C4-2B (cell line): Measurements from ENCODE around the gene CABLES2.

Source experiments
- H3K27ac ChIP-seq: fragments of 450-650 bp; 2 replicates; pipeline ENCODE4 v1.5.1; 2017
- CTCF ChIP-seq: fragments of 450-650 bp; conservative IDR thresholded peaks from 2 replicates; pipeline ENCODE4 v1.5.1; 2017; ENCODE audit warnings: mild to moderate bottlenecking
- ZFX ChIP-seq: fragments of 450-650 bp; IDR thresholded peaks from 2 replicates; pipeline ENCODE4 v1.6.1; 2017

The CABLES2 gene

GRCh38 chr20:62407221-62407992, at the start of gene CABLES2:
Gene CABLES2 (minus strand): TSS chr20:62407285. CDS start chr20:62407276, 9 bp downstream.
- TF ChIP-seq ZFX: no peak
- peak within 1 kb of the TSS; percentile 83 for H3K27ac ChIP-seq

- H3K27ac ChIP-seq: no peak overlapping the region
- TF ChIP-seq CTCF: no peak
- TF ChIP-seq ZFX: no peak
These were observed 48.8 kb upstream of the CABLES2 start for GRCh38 chr20:62455929-62456328.

- no peak overlapping the region for H3K27ac ChIP-seq
- TF ChIP-seq CTCF (no peak), ZFX (no peak)
These were observed 48.0 kb upstream of the CABLES2 start for GRCh38 chr20:62454904-62455636.

- TF ChIP-seq ZFX: no peak
- TF ChIP-seq CTCF: no peak
- H3K27ac ChIP-seq: no peak overlapping the region
These were observed 46.2 kb upstream of the CABLES2 start for GRCh38 chr20:62453186-62453808.

GRCh38 chr20:62452475-62453095, 45.5 kb upstream of the CABLES2 start:
- TF ChIP-seq ZFX (no peak), CTCF (no peak)
- no peak overlapping the region for H3K27ac ChIP-seq

GRCh38 chr20:62451970-62452369, 44.9 kb upstream of the CABLES2 start:
- no peak overlapping the region for H3K27ac ChIP-seq
- no peak for TF ChIP-seq ZFX
- no peak for TF ChIP-seq CTCF

GRCh38 chr20:62451156-62451767, 44.2 kb upstream of the CABLES2 start:
- H3K27ac ChIP-seq: no peak overlapping the region
- TF ChIP-seq ZFX: no peak
- no peak for TF ChIP-seq CTCF
